ENCODE results near the gene PCSK7.
"Not testable (repeated sequence)": the region's sequence is repeated elsewhere in the genome, so short reads cannot be mapped to it uniquely, and the experiment has no call there.

DNA sequence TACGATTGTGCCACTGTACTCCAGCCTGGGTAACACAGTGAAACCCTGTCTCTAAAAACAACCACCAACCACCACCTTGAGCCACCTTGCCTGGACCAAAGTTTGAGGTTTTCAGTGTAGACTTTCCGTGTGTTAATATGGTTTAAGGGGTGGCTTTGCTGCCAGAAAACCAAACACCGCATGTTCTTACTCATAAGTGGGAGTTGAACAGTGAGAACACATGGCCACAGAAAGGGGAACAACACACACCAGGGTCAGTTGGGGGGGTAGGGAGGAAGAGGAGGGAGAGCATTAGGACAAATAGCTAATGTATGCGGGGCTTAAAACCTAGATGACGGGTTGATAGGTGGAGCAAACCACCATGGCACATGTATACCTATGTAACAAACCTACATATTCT lies 40.3 kb upstream of the PCSK7 start:
- not testable (repeated sequence) for TF ChIP-seq POLR2AphosphoS5 (IDR thresholded peaks at IDR 0.05; ENCODE audit: insufficient read depth, low read depth, low read length); FOS (IDR thresholded peaks at IDR 0.05; ENCODE audit: borderline replicate concordance, insufficient read depth, low read length); EZH2 (IDR thresholded peaks at IDR 0.05; ENCODE audit: borderline replicate concordance, low read depth, low read length, severe bottlenecking); POLR2A (IDR thresholded peaks at IDR 0.05; ENCODE audit: low read depth, low read length)
- TF ChIP-seq, protein P1, sequence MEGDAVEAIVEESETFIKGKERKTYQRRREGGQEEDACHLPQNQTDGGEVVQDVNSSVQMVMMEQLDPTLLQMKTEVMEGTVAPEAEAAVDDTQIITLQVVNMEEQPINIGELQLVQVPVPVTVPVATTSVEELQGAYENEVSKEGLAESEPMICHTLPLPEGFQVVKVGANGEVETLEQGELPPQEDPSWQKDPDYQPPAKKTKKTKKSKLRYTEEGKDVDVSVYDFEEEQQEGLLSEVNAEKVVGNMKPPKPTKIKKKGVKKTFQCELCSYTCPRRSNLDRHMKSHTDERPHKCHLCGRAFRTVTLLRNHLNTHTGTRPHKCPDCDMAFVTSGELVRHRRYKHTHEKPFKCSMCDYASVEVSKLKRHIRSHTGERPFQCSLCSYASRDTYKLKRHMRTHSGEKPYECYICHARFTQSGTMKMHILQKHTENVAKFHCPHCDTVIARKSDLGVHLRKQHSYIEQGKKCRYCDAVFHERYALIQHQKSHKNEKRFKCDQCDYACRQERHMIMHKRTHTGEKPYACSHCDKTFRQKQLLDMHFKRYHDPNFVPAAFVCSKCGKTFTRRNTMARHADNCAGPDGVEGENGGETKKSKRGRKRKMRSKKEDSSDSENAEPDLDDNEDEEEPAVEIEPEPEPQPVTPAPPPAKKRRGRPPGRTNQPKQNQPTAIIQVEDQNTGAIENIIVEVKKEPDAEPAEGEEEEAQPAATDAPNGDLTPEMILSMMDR (IDR thresholded peaks at IDR 0.05; ENCODE audit: extremely low read depth in 1 of 2, insufficient read depth in 1 of 2, low read depth in 1 of 2, low read length in 2 of 2), result not testable (repeated sequence)
